Measurements from ENCODE around the gene CPTP. TPM values are rescaled to one million over a fixed set of nuclear protein-coding genes. Genes with fewer than 3 reads are reported as not detected.

The CPTP gene
- total RNA-seq, 1 experiment from 2014 or later = 141 TPM

DNA sequence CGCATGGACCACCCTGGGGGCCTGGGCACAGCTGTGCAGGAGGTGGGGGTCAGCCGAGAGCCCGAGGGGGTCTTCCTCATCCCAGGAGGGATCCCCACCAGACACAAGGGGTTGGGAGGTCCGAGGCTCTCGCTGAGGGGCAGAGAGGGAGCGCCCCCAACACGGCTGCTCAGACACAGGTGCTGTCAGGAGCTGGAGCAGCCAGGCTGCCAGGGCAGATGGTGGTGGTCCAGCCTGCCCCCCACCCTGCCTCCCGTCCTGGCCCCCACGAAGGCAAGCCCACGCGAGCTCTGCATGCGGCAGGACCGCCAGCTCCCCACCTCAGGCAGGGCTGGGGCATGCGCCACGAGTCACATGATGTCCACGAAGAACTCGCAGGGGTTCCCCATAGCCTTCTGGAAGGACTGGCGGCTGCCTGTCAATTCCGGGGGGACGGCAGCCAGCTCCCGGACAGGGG, 11.2 kb downstream of the CPTP start:
- ATAC-seq (no peak), DNase-seq (no peak)
- CTCF ChIA-PET = no interaction called here
- Histone ChIP-seq H3K9ac (ENCODE audit: low read length) (no peak overlapping the region), H3K27ac (ENCODE audit: low read length) (no peak overlapping the region), H3K36me3 (ENCODE audit: low read depth, low read length) (peaks cover 42% of the 10 kb centered on the region), H2AFZ (ENCODE audit: low read length) (no peak overlapping the region), H3K4me3 (ENCODE audit: low read length) (no peak overlapping the region), H3K27me3 (ENCODE audit: low read length) (no peaks in the 10 kb centered on the region), H4K20me1 (ENCODE audit: low read length) (peaks cover 5% of the 10 kb centered on the region; the same call in 1 of the 2 replicates), H3K9me2 (replicated peaks; ENCODE audit: low read length) (no peaks in the 10 kb centered on the region), H3F3A (ENCODE audit: low read length, unreplicated experiment) (no peaks in the 10 kb centered on the region), H3K4me2 (ENCODE audit: low read length) (no peak overlapping the region), H3K79me2 (ENCODE audit: low read length) (no peaks in the 10 kb centered on the region; the same call in 1 of the 2 replicates), H3K4me1 (ENCODE audit: insufficient read depth, low read length) (peaks cover 26% of the 10 kb centered on the region), H3K9me3 (ENCODE audit: low read length) (no peaks in the 10 kb centered on the region)
- no peak for TF ChIP-seq CTCF (conservative IDR thresholded peaks at IDR 0.05; ENCODE audit: low read depth, low read length)
- no peak for TF ChIP-seq EZH2 (IDR thresholded peaks at IDR 0.05; ENCODE audit: low read length, unreplicated experiment)
- no peak for TF ChIP-seq EZH2phosphoT487 (IDR thresholded peaks at IDR 0.05; ENCODE audit: borderline replicate concordance, low read length)
- intact Hi-C loops (cut with micrococcal nuclease) = no loop called here
- no TSS peak for BruUV-seq (replicated peaks)
- POLR2A ChIA-PET (ENCODE audit: unreplicated experiment) = no interaction called here

DNA sequence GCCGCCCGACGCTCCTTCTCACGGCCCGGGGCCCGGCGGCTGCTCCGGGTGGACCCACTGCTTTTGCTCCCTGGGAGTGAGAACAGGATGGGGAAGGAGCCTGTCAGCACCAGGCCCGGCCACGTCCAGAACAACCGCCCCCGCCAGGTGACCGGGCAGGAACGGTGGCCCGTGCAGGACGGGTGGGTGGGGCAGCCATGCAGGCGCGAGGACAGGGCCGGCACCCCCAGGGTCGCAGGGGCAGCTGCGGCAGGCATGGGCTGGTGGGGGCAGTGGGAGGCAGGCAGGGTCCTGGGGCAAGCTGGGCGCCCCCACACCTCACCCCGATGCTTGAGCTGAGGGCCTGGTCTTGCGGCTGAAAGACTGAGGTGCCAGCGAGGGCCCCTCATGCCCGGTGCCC, 11.8 kb downstream of the CPTP start:
- CTCF ChIA-PET = no interaction called here
- no peak overlapping the region for H2AFZ ChIP-seq (ENCODE audit: low read length)
- BruUV-seq (replicated peaks) = no TSS peak
- peaks cover 5% of the 10 kb centered on the region for H3K79me2 ChIP-seq (ENCODE audit: low read length)
- DNase-seq (no peak), ATAC-seq (no peak)
- H3K27me3 ChIP-seq (ENCODE audit: low read length) = no peaks in the 10 kb centered on the region
- H3K4me2 ChIP-seq (ENCODE audit: low read length) = no peak overlapping the region
- H3K9me2 ChIP-seq (replicated peaks; ENCODE audit: low read length) = no peaks in the 10 kb centered on the region
- H3K4me3 ChIP-seq (ENCODE audit: low read length) = no peak overlapping the region
- peaks cover 5% of the 10 kb centered on the region; the same call in 1 of the 2 replicates for H4K20me1 ChIP-seq (ENCODE audit: low read length)
- H3K27ac ChIP-seq (ENCODE audit: low read length) = no peak overlapping the region
- H3K9me3 ChIP-seq (ENCODE audit: low read length) = no peaks in the 10 kb centered on the region
- intact Hi-C loops (cut with micrococcal nuclease) = no loop called here
- TF ChIP-seq EZH2 (IDR thresholded peaks at IDR 0.05; ENCODE audit: low read length, unreplicated experiment) = no peak
- TF ChIP-seq CTCF (conservative IDR thresholded peaks at IDR 0.05; ENCODE audit: low read depth, low read length) = no peak
- no peak for TF ChIP-seq EZH2phosphoT487 (IDR thresholded peaks at IDR 0.05; ENCODE audit: borderline replicate concordance, low read length)
- peaks cover 20% of the 10 kb centered on the region for H3K4me1 ChIP-seq (ENCODE audit: insufficient read depth, low read length)
- H3F3A ChIP-seq (ENCODE audit: low read length, unreplicated experiment) = no peaks in the 10 kb centered on the region
- H3K36me3 ChIP-seq (ENCODE audit: low read depth, low read length) = peaks cover 48% of the 10 kb centered on the region
- POLR2A ChIA-PET (ENCODE audit: unreplicated experiment) = interaction anchor here (0.6 kb wide), 1 partner anchor 46 kb away, joined by 4 read pairs; no protein-coding TSS in a partner anchor
- no peak overlapping the region for H3K9ac ChIP-seq (ENCODE audit: low read length)

- H3K9ac ChIP-seq (ENCODE audit: low read length) = no peak overlapping the region
- no peak overlapping the region for H3K27ac ChIP-seq (ENCODE audit: low read length)
- ChIA-PET CTCF (interaction anchor here (0.7 kb wide), 1 partner anchor 19 kb away, joined by 3 read pairs; no protein-coding TSS in a partner anchor), POLR2A (ENCODE audit: unreplicated experiment) (interaction anchor here (0.6 kb wide), 1 partner anchor 47 kb away, joined by 4 read pairs; no protein-coding TSS in a partner anchor)
- H3K27me3 ChIP-seq (ENCODE audit: low read length) = no peaks in the 10 kb centered on the region
- no peak overlapping the region for H3K4me2 ChIP-seq (ENCODE audit: low read length)
- peaks cover 12% of the 10 kb centered on the region for H3K79me2 ChIP-seq (ENCODE audit: low read length)
- TF ChIP-seq EZH2 (IDR thresholded peaks at IDR 0.05; ENCODE audit: low read length, unreplicated experiment) = no peak
- no peak for TF ChIP-seq EZH2phosphoT487 (IDR thresholded peaks at IDR 0.05; ENCODE audit: borderline replicate concordance, low read length)
- TF ChIP-seq CTCF (conservative IDR thresholded peaks at IDR 0.05; ENCODE audit: low read depth, low read length) = no peak
- BruUV-seq (replicated peaks) = no TSS peak
- intact Hi-C loops (cut with micrococcal nuclease) = no loop called here
- H3K4me1 ChIP-seq (ENCODE audit: insufficient read depth, low read length) = peaks cover 16% of the 10 kb centered on the region; the same call in 1 of the 2 replicates
- H2AFZ ChIP-seq (ENCODE audit: low read length) = no peak overlapping the region
- no peaks in the 10 kb centered on the region for H3F3A ChIP-seq (ENCODE audit: low read length, unreplicated experiment)
- no peaks in the 10 kb centered on the region for H3K9me2 ChIP-seq (replicated peaks; ENCODE audit: low read length)
- H3K9me3 ChIP-seq (ENCODE audit: low read length) = no peaks in the 10 kb centered on the region
- H4K20me1 ChIP-seq (ENCODE audit: low read length) = peaks cover 5% of the 10 kb centered on the region; the same call in 1 of the 2 replicates
- H3K4me3 ChIP-seq (ENCODE audit: low read length) = no peak overlapping the region
- no peak for ATAC-seq
- DNase-seq = no peak
- H3K36me3 ChIP-seq (ENCODE audit: low read depth, low read length) = peaks cover 55% of the 10 kb centered on the region
These were observed 12.6 kb downstream of the CPTP start for GRCh38 chr1:1336931-1337792.

Data from PC-3 (cell line).